Activated naive CD4-positive, alpha-beta T cell treated with anti-CD3 and anti-CD28 coated beads, Interleukin-2, amount 50 U/mL, for 72 hours (primary cell): ENCODE results near the gene RBM27. TPM values are rescaled to one million over a fixed set of nuclear protein-coding genes. Genes with fewer than 3 reads are reported as not detected.
A peak's percentile ranks its signal among the peaks of the same experiment; 100 is the strongest.

Experiments
- ATAC-seq, 2 donors: fragments of 150-1000 bp; cut with Tn5 transposase; 2 replicates each; pipeline ENCODE4 v1.10.0; 2021; ENCODE audit warnings: mild to moderate bottlenecking in 2 of 2, moderate library complexity in 2 of 2
- DNase-seq, 2 donors: peaks; one replicate each; pipeline ENCODE4 v3.0.0; 2021 to 2022; ENCODE audit warnings: low spot score in 2 of 2
- H3K27ac Mint-ChIP-seq, 2 donors: one replicate each; pipeline ENCODE4 v1.8.0; 2022; ENCODE audit warnings: mild to moderate bottlenecking in 2 of 2, mixed read lengths in 2 of 2
- H3K36me3 Mint-ChIP-seq, 2 donors: one replicate each; pipeline ENCODE4 v1.8.0; 2022; ENCODE audit warnings: mixed read lengths in 2 of 2
- H3K9me3 Mint-ChIP-seq, 2 donors: one replicate each; pipeline ENCODE4 v1.8.0; 2022; ENCODE audit warnings: mixed read lengths in 2 of 2
- total RNA-seq, 2 donors: library from RNA; stranded (reverse); gene quantifications; one replicate each; pipeline ENCODE4 v1.2.3, GENCODE V29; 2022

Gene RBM27
- total RNA-seq, 2 donors from 2014 or later = 21.2 to 27.3 TPM

GRCh38 chr5:146232223-146232622 lies 28.8 kb downstream of the RBM27 start:
- Mint-ChIP-seq H3K36me3 (peaks cover 0 to 11% of the 10 kb centered on the region in 2 donors), H3K9me3 (no peaks in the 10 kb centered on the region), H3K27ac (no peak overlapping the region)
- no peak for DNase-seq
- no peak for ATAC-seq

- H3K36me3 Mint-ChIP-seq = peaks cover 0 to 11% of the 10 kb centered on the region in 2 donors
- ATAC-seq = no peak
- no peaks in the 10 kb centered on the region for H3K9me3 Mint-ChIP-seq
- no peak for DNase-seq
- no peak overlapping the region for H3K27ac Mint-ChIP-seq
These were observed 30.0 kb downstream of the RBM27 start for GRCh38 chr5:146233441-146233840.

- peaks cover 0 to 8% of the 10 kb centered on the region in 2 donors for H3K36me3 Mint-ChIP-seq
- H3K27ac Mint-ChIP-seq = no peak overlapping the region
- H3K9me3 Mint-ChIP-seq = no peaks in the 10 kb centered on the region
- peak; percentile 88 to 94 for ATAC-seq
- no peak for DNase-seq
These were observed 35.6 kb downstream of the RBM27 start for GRCh38 chr5:146238973-146239372.

- no peak for ATAC-seq
- Mint-ChIP-seq H3K36me3 (peaks cover 3 to 8% of the 10 kb centered on the region in 2 donors), H3K27ac (no peak overlapping the region), H3K9me3 (no peaks in the 10 kb centered on the region)
- DNase-seq = no peak
These were observed 37.5 kb downstream of the RBM27 start for GRCh38 chr5:146240951-146241350.

- no peak overlapping the region for H3K27ac Mint-ChIP-seq
- no peak for ATAC-seq
- H3K9me3 Mint-ChIP-seq = no peaks in the 10 kb centered on the region
- no peak for DNase-seq
- H3K36me3 Mint-ChIP-seq = peaks cover 8 to 10% of the 10 kb centered on the region in 2 donors
These were observed 39.8 kb downstream of the RBM27 start for GRCh38 chr5:146243247-146243646.

GRCh38 chr5:146248561-146248960 lies 45.2 kb downstream of the RBM27 start:
- no peak overlapping the region for H3K27ac Mint-ChIP-seq
- peaks cover 0 to 10% of the 10 kb centered on the region in 2 donors for H3K36me3 Mint-ChIP-seq
- ATAC-seq (no peak), DNase-seq (no peak)
- H3K9me3 Mint-ChIP-seq = no peaks in the 10 kb centered on the region

- Mint-ChIP-seq H3K36me3 (peaks cover 0 to 10% of the 10 kb centered on the region in 2 donors), H3K27ac (no peak overlapping the region), H3K9me3 (no peaks in the 10 kb centered on the region)
- no peak for DNase-seq
- no peak for ATAC-seq
These were observed 46.4 kb downstream of the RBM27 start for GRCh38 chr5:146249801-146250200.

Other genes with a start within 250 kb of the RBM27 start
- gene PLAC8L1, start 98.0 kb upstream of the RBM27 start, total RNA-seq = under 1 TPM; 0.64 to 0.88 TPM
- gene LARS1, start 21.0 kb upstream of the RBM27 start, total RNA-seq = 100 to 1,000 TPM; 111 to 152 TPM
- gene POU4F3, start 135.2 kb downstream of the RBM27 start, total RNA-seq = not detected
- 100 to 1,000 TPM; 125 to 129 TPM for gene TCERG1, start 243.7 kb downstream of the RBM27 start, total RNA-seq